Measurements from ENCODE around the gene XIAP. TPM values are rescaled to one million over a fixed set of nuclear protein-coding genes. Genes with fewer than 3 reads are reported as not detected.
A peak's percentile ranks its signal among the peaks of the same experiment; 100 is the strongest.

The XIAP gene
- total RNA-seq, 1 donor, result 43.2 TPM

- DNase-seq (ENCODE audit: low read depth), result peak; percentile 36
- H3K4me3 ChIP-seq (ENCODE audit: low read depth, low read length), result peak overlapping the region; percentile 72
- no peak for TF ChIP-seq CTCF (IDR thresholded peaks at IDR 0.05; ENCODE audit: insufficient read depth, low read depth, low read length)
Measured at GRCh38 chrX:123959281-123960063, 99.6 kb downstream of the XIAP start.

- DNase-seq (ENCODE audit: low read depth), result no peak
- TF ChIP-seq CTCF (IDR thresholded peaks at IDR 0.05; ENCODE audit: insufficient read depth, low read depth, low read length), result no peak
- peak overlapping the region; percentile 85 for H3K4me3 ChIP-seq (ENCODE audit: low read depth, low read length)
Measured at GRCh38 chrX:123960956-123961267, 101.1 kb downstream of the XIAP start.

- TF ChIP-seq CTCF (IDR thresholded peaks at IDR 0.05; ENCODE audit: insufficient read depth, low read depth, low read length), result no peak
- peak; percentile 92 for DNase-seq (ENCODE audit: low read depth)
- peak within 1 kb of the TSS; percentile 85 for H3K4me3 ChIP-seq (ENCODE audit: low read depth, low read length)
Measured at GRCh38 chrX:123961268-123962005, 101.6 kb downstream of the XIAP start, which contains the start of gene STAG2. Gene STAG2, plus strand, starts transcription at chrX:123961706. Its CDS starts 60,922 bp downstream, at chrX:124022628.

- no peak for TF ChIP-seq CTCF (IDR thresholded peaks at IDR 0.05; ENCODE audit: insufficient read depth, low read depth, low read length)
- peak; percentile 20 for DNase-seq (ENCODE audit: low read depth)
- H3K4me3 ChIP-seq (ENCODE audit: low read depth, low read length), result peak overlapping the region; percentile 85
Measured at GRCh38 chrX:123962006-123962467, 102.2 kb downstream of the XIAP start.

GRCh38 chrX:123962794-123963373, 103.0 kb downstream of the XIAP start:
- H3K4me3 ChIP-seq (ENCODE audit: low read depth, low read length), result peak overlapping the region; percentile 85
- TF ChIP-seq CTCF (IDR thresholded peaks at IDR 0.05; ENCODE audit: insufficient read depth, low read depth, low read length), result no peak
- peak; percentile 97 for DNase-seq (ENCODE audit: low read depth)

Small RNA genes within 50 kb of the gene (small RNA-seq; reads per million reads assigned to genes)
- not detected for gene RF00019
- not detected for gene RN7SL190P
- gene RNU6-122P, result not detected

Other genes starting within 250 kb of the XIAP start
- gene THOC2, start 127.0 kb upstream of the XIAP start, total RNA-seq, result 80.5 and 101 TPM in 2 replicates
- 56.7 and 57.4 TPM in 2 replicates for gene STAG2, start 101.7 kb downstream of the XIAP start, total RNA-seq

Measured in fibroblast of villous mesenchyme (primary cell).